ENCODE measurements around the gene PDZD4. TPM values are rescaled to one million over a fixed set of nuclear protein-coding genes. Genes with fewer than 3 reads are reported as not detected.

Gene PDZD4
- total RNA-seq, 1 donor from 2014 or later = 36.6 TPM

DNA sequence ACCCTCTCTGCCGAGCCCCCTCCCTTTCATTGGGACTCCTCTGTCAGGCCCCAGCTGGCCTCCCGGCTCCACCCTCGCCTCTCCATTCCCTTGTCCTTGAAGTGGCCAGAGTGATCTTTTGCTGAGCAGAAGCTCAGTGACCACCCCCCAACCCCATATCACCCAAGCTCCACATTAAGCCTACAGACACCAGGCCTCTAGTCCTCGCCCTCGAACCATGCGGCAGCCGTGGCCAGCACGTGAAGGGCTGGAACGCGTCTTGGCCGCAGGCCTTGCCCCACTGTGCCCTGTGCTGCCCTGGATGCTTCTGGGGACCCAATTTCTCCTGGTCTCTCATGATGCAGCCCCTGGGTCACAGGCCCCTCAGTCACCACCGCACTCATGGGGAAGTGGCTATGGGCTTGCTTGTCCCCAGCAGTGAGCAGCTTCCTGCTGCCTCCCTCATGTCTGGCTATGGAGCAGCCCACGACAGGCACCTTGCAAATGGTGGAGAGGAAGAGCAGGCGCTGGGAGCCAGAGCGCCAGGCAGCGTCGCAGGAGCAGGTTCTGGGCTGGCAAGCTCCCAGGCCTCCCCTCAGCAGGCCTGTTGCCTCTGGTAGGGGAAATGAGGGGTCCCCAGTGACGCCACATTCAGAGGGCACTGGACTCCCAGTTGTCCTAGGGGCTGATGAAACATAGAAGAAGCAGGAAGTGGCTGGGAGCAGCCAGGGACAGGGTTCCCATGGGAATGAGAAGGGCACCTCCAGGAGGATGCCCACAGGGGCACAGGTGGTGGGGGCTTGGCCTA, 50.3 kb downstream of the PDZD4 start:
- ATAC-seq (no peak), DNase-seq (ENCODE audit: low spot score) (no peak)
- intact Hi-C loops (cut with DNase I) = loop anchor here (5.0 kb wide), 1 partner anchor 182 kb away; no protein-coding TSS in a partner anchor

DNA sequence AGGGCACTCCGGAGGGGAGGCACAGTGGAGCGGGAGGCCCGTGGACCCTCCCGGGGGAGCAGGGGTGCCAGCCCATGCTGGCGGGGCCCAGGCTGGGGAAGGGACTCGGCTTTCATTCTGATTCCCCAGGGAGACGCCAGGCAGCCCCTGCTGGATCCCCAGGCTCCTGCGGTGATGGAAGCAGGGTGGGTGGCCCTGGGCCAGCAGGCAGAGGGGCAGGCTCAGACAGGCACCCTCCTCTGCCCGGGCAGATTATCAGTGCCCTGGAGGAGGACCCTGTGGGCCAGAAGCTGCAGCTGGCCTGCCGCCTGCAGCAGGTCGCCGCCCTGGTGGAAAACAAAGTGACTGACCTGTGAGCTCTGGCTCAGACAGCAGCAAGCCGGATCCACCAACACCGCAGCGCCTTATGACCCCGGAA, 51.7 kb downstream of the PDZD4 start:
- intact Hi-C loops (cut with DNase I) = no loop called here
- ATAC-seq (no peak), DNase-seq (ENCODE audit: low spot score) (no peak)

DNA sequence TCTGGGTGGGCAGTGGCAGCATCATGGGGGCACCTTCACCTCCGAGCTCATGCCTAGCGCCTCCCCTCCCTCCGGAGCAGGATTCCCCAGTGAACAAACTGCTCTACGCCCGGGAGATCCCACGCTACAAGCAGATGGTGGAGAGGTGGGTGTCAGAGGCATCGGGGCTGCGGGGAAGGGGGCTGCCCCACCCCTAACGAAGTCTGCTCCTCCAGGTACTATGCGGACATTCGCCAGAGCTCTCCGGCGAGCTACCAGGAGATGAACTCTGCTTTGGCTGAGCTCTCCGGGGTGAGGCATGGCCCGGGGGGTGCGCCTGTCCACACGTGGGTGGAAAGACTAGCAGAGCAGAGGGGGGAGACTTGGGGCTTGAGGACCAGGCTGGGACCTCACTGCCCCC, 52.2 kb downstream of the PDZD4 start:
- ATAC-seq (no peak), DNase-seq (ENCODE audit: low spot score) (no peak)
- intact Hi-C loops (cut with DNase I) = no loop called here

DNA sequence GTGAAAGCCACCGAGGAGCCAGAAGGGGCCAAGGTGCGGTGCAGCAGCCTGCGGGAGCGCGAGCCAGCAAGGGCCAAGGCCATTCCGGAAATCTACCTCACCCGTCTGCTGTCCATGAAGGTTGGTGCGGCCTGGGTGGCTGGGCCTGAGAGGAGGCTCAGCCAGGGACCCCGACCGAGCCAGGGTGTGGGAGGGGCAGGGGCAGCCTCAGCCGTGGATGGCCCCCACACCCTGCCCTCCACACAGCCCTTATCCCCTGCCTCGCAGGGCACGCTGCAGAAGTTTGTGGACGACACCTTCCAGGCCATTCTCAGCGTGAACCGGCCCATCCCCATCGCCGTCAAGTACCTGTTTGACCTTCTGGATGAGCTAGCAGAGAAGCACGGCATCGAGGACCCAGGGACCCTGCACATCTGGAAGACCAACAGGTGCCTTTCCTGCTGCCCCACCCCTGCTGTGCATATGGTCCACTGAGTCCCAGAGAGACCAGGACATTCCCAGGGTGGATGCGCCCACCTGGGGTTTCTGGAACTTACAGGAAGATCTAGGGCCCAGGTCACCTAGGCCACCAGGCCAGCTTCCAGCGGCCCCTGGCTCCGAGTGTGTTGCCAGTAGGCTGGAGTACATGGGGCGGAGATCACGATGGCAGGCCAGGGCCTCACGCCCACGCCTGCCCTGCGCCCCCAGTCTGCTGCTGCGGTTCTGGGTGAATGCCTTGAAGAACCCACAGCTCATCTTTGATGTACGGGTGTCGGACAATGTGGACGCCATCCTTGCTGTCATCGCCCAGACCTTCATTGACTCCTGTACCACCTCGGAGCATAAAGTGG, 52.9 kb downstream of the PDZD4 start:
- no peak for DNase-seq (ENCODE audit: low spot score)
- intact Hi-C loops (cut with DNase I) = no loop called here
- ATAC-seq = no peak

DNA sequence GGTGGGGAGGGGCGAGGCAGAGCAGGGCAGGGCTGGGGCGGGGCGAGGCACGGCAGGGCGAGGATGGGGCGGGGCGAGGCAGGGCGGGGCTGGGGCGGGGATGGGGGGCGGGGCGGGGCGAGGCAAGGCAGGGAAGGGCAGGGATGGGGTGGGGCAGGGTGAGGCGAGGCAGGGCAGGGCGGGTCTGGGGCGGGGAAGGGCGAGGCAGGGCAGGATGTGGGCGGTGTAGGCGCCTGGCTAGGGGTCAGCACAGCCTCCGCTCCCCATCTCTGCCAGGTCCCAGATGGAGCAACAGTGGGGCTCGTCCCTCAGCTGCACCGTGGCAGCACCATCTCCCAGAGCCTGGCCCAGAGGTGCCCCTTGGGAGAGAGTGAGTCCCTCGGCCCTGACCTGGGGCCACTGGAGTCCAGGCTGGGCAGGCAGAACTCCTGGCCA, 53.7 kb downstream of the PDZD4 start:
- no peak for ATAC-seq
- no peak for DNase-seq (ENCODE audit: low spot score)
- intact Hi-C loops (cut with DNase I) = no loop called here

DNA sequence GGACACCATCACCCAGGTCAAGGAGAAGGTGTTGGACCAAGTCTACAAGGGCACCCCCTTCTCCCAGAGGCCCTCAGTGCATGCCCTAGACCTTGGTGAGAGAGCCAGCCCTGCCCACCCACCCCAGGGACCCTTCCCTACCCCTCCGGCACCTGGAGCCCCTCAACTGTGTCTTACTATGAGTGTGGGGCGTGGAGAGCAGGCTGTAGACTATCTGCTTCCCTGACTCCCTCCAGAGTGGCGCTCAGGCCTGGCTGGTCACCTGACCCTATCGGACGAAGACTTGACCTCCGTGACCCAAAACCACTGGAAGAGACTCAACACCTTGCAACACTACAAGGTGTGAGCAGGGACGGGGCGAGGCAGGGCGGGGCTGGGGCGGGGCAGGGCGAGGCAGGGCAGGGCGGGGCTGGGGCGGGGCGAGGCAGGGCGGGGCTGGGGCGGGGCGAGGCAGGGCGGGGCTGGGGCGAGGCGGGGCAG, 54.2 kb downstream of the PDZD4 start:
- intact Hi-C loops (cut with DNase I) = no loop called here
- ATAC-seq = no peak
- DNase-seq (ENCODE audit: low spot score) = no peak

DNA sequence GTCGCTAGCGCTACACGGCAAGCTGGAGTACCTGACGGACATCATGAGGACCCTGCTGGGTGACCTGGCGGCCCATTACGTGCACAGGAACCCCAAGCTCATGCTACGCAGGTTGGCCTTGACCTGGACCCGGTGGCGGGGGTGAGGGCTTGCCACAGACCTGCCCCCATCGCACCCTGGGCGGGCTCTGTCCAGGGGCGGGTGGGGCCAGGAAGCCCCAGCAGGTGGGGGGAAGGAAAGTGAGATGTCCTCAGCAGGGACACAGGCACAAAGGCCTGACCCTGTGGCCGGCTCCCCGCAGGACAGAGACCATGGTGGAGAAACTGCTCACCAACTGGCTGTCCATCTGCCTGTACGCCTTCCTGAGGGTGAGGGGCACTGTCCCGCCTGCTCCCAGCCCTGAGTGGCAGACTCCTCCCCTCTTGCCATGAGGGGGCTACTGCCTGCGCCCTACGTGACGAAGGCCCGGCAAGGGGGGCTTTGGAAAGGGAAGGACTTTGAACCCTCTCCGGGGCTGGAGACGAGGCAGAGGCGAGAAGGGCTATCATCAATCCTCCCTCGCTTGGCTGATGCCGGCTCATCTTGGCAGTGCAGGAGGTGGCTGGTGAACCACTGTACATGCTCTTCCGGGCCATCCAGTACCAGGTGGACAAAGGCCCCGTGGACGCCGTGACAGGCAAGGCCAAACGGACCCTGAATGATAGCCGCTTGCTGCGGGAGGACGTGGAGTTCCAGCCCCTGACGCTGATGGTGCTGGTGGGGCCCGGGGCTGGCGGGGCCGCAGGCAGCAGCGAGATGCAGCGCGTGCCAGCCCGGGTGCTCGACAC, 54.8 kb downstream of the PDZD4 start:
- intact Hi-C loops (cut with DNase I) = no loop called here
- DNase-seq (ENCODE audit: low spot score) (no peak), ATAC-seq (no peak)

DNA sequence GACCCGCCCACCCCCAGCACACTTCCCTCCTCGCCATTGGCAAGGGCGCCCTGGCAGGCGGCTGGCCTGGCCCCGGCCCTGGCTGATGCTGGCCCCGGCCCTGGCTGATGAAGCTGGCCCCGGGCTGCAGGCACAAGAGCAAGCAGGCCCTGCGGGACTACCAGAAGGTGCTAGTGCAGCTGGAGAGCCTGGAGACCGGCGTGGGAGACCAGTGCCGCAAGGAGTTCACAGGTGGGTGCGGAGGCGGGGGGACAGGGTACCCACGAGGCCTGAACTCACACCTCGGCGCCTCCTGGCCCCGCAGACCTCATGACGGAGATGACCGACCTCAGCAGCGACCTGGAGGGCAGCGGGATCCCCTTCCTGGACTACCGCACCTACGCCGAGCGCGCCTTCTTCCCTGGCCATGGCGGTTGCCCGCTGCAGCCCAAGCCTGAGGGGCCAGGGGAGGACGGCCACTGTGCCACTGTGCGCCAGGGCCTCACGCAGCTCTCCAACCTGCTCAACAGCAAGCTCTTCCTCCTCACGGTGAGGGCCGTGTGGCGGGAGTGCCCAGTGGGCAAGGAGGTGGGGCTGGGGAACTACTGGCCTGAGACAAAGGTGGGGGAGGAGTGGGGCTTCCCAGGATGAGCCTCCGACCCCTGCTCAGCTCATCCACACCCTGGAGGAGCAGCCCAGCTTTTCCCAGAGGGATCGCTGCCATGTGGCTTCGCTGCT, 55.6 kb downstream of the PDZD4 start:
- intact Hi-C loops (cut with DNase I) = no loop called here
- DNase-seq (ENCODE audit: low spot score) (no peak), ATAC-seq (no peak)

DNA sequence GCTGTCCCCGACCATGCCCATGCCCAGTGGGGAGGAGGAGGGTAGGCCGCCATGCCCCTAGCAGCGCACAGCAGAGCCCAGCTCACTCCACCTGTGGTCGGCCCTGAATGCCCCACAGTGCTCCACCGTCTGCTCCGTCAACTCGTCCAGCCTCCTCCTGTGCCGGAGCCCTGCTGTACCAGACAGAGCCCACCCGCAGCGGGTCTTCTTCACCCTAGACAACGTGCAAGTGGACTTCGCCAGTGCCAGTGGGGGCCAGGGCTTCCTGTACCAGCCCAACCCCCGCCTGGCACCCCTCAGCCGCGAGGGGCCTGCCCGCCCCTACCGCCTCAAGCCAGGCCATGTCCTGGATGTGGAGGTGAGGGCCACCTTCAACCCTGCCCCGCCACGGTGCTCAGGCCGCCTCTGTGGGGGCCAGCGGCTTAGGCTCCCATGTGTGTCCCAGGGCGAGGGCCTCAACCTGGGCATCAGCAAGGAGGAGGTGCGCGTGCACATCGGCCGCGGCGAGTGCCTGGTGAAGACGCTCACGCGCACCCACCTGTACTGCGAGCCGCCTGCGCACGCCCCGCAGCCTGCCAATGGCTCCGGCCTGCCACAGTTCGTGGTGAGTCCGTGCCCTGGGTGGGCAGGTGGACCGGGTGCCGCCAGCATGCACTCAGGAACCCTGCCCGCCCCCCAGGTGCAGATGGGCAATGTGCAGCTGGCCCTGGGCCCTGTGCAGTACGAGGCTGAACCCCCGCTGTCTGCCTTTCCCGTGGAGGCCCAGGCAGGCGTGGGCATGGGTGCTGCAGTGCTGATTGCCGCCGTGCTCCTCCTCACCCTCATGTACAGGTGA, 56.4 kb downstream of the PDZD4 start:
- DNase-seq (ENCODE audit: low spot score) = no peak
- intact Hi-C loops (cut with DNase I) = no loop called here
- ATAC-seq = no peak

DNA sequence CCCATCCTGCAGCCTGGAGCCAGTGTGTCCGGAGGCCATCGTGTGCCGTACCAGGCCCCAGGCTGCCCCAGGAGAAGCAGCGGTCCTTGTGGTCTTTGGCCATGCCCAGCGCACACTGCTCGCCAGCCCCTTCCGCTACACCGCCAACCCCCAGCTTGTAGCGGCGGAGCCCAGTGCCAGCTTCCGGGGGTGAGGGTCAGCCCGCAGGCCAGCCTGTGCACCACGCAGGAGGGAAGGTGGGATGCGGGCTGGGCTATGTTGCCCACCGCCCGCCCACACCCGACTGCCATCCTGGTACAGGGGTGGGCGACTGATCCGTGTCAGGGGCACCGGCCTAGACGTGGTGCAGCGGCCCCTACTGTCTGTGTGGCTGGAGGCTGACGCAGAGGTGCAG, 57.1 kb downstream of the PDZD4 start:
- DNase-seq (ENCODE audit: low spot score) (peak; percentile 55), ATAC-seq (no peak)
- intact Hi-C loops (cut with DNase I) = no loop called here

DNA sequence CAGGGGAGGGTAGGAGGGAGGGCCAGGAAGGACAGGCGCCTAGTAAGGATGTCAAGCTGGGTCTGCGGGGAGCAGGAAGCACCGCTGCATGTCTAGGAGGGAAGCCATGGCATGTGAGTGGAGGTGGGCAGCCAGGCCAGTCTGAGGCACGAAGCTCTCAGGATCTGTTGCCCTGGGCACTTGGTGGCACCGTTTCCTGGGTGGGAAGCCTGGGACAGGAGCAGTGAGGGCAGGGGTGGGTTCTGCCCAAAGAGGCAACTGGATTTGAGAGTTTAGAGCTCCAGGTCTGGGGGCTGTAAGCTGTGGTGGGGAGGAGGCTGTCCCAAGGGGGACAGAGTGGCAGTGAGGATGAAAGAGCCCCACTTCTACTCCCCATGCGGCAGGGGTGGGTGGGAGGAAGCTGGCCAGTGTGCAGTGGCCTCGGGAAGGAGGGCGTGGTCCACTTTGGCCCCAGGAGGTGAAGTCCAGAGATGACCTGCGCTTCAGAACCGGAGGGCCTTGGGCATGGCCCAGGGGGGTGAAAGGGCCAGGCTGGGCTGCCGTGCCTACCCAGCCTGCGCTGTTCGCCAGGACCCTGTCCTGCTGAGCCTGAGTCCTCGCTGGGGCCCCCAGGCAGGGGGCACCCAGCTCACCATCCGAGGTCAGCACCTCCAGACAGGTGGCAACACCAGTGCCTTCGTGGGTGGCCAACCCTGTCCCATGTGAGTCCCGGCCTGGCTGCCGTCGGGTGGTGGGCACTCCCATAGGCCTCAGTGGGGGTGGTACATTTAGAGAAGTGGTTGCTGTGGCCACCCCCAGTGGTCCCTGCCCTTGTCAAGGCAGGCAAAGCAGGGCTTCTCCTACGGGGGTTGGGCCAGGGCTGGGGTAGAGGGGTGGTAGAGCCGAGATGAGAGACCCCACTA, 57.8 kb downstream of the PDZD4 start:
- DNase-seq (ENCODE audit: low spot score) (peak; percentile 45), ATAC-seq (no peak)
- intact Hi-C loops (cut with DNase I) = no loop called here

DNA sequence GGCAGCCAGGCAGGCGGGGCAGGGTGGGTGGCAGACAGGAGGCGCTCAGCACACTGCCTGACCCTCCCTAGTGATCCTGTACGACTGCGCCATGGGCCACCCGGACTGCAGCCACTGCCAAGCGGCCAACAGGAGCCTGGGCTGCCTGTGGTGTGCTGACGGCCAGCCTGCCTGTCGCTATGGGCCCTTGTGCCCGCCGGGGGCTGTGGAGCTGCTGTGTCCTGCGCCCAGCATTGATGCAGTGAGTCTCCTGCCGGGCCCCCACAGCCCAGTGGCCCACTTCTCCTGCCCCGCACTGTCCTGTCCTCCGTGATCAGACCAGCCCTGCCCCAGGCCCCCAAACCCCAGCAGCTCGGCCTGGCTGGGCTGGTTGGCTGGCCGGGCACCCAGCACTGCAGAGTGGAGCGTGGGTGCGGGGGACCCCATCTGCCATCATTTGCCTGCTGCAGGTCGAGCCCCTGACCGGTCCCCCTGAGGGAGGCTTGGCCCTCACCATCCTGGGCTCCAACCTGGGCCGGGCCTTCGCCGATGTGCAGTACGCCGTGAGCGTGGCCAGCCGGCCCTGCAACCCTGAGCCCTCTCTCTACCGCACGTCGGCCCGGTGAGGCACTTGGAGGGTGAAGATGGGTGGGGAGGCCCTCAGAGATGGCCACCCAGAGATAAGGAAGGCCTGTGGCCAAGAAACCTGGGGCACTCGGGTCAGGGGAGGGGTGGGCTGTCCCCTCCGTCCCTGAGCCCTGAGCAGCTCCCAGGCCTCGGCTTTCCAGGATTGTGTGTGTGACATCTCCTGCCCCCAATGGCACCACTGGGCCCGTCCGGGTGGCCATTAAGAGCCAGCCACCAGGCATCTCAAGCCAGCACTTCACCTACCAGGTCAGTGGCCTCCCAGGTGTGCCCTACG, 58.7 kb downstream of the PDZD4 start:
- DNase-seq (ENCODE audit: low spot score) = peak; percentile 59
- intact Hi-C loops (cut with DNase I) = no loop called here
- no peak for ATAC-seq

DNA sequence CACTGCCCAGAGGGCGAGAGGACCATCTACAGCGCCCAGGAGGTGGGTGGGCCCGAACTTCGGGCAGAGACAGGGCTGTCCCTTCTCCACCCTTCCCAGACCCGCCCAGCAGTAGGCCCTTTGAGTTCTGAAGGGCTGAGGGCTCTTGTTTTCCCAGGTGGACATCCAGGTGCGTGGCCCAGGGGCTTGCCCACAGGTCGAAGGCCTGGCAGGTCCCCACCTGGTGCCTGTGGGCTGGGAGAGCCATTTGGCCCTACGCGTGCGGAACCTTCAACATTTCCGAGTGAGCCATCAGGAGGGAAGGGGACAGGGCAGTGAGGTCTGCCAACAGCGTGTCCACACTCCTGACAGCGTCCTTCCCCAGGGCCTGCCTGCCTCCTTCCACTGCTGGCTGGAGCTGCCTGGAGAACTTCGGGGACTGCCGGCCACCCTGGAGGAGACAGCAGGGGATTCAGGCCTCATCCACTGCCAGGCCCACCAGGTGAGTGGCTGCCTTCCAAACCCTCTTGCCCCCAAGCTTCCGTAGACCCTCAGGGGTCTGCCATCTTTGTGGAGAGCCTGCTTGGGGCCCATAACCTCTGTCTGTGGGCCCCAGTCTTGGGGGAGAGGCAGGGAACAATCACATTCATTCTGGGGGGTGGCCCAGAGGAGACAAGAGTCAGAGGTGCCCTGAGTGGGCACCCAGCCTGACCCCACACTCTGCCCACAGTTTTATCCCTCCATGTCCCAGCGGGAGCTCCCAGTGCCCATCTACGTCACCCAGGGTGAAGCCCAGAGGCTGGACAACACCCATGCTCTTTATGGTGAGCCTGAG, 59.5 kb downstream of the PDZD4 start:
- DNase-seq (ENCODE audit: low spot score) (no peak), ATAC-seq (no peak)
- intact Hi-C loops (cut with DNase I) = no loop called here

DNA sequence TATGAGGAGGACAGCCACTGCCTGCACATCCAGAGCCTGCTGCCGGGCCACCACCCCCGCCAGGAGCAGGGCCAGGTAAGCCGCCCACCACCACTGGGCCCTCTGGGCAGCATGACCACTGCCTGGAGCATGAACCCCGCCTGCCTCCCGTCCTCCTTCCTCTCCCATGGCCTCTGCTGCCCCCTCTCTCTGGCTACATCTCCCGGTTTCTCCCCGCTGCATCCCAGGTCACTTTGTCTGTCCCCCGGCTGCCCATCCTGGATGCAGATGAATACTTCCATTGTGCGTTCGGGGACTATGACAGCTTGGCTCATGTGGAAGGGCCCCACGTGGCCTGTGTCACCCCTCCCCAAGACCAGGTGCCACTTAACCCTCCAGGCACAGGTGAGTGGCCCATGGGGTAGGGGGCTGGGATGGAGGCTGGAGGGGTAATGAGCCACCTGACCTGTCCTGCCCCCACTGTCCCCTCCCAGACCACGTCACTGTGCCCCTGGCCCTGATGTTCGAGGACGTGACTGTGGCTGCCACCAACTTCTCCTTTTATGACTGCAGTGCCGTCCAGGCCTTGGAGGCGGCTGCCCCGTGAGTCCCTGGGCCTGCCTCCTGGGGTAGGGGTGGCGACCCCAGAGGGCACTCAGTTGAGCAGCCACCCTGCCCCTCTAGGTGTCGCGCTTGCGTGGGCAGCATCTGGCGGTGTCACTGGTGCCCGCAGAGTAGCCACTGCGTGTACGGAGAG, 60.3 kb downstream of the PDZD4 start:
- ATAC-seq = no peak
- intact Hi-C loops (cut with DNase I) = loop anchor here (5.0 kb wide), 1 partner anchor 182 kb away; no protein-coding TSS in a partner anchor
- DNase-seq (ENCODE audit: low spot score) = peak; percentile 55
